ENCODE data around the gene TUBAL3. TPM values are rescaled to one million over a fixed set of nuclear protein-coding genes. Genes with fewer than 3 reads are reported as not detected.

Gene TUBAL3
- total RNA-seq, 4 donors from 2014 or later, result 0.57 TPM; not detected in 3

- TF ChIP-seq, protein P1, sequence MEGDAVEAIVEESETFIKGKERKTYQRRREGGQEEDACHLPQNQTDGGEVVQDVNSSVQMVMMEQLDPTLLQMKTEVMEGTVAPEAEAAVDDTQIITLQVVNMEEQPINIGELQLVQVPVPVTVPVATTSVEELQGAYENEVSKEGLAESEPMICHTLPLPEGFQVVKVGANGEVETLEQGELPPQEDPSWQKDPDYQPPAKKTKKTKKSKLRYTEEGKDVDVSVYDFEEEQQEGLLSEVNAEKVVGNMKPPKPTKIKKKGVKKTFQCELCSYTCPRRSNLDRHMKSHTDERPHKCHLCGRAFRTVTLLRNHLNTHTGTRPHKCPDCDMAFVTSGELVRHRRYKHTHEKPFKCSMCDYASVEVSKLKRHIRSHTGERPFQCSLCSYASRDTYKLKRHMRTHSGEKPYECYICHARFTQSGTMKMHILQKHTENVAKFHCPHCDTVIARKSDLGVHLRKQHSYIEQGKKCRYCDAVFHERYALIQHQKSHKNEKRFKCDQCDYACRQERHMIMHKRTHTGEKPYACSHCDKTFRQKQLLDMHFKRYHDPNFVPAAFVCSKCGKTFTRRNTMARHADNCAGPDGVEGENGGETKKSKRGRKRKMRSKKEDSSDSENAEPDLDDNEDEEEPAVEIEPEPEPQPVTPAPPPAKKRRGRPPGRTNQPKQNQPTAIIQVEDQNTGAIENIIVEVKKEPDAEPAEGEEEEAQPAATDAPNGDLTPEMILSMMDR (IDR thresholded peaks at IDR 0.05; ENCODE audit: low read depth), result no peak
Measured at GRCh38 chr10:5406918-5407317, 2.3 kb upstream of the TUBAL3 start.

- TF ChIP-seq, protein P1 (IDR thresholded peaks at IDR 0.05; ENCODE audit: low read depth), result no peak
Measured at GRCh38 chr10:5402798-5403197, 1.8 kb downstream of the TUBAL3 start.

GRCh38 chr10:5400468-5401240, 4.0 kb downstream of the TUBAL3 start:
- TF ChIP-seq, protein P1 (IDR thresholded peaks at IDR 0.05; ENCODE audit: low read depth), result no peak

DNA sequence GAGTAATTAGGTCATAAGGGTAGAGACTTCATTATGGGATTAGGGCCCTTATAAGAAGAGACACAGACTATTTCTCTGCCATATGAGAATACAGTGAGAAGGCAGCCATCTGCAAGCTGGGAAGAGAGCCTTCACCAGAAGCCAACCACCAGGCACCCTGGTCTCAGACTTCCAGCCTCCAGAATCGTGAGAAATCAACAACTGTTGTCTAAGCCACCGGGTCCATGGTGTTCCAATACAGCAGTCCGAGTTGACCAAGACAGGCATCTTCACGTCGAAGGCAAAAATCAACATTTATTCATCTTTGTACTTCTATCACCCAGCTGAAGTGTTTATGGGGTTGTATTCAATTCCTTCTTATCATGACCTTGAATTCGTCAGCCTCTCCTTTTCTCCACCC, 5.3 kb downstream of the TUBAL3 start:
- TF ChIP-seq, protein P1 (IDR thresholded peaks at IDR 0.05; ENCODE audit: low read depth), result no peak

GRCh38 chr10:5396556-5397300, 7.9 kb downstream of the TUBAL3 start:
- TF ChIP-seq, protein P1 (IDR thresholded peaks at IDR 0.05; ENCODE audit: low read depth), result no peak

DNA sequence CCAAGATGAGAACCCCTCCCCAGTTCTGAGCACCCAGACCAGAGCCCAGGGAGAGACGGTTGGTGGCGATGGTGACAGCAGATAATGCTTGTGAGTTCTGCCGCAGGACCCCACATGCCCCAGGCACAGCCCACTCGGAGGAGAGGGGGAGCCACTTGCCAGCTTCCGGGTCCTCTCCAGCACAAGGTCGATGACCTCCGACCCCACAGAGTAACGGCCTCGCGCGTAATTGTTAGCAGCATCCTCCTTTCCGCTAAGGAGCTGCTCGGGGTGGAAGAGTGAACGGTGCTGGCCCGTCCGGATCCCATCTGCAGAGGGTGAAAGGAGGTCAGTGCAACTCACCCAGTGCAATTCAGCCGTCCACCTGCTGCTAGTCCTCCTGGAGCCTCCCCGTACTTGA, 9.5 kb downstream of the TUBAL3 start:
- TF ChIP-seq, protein P1 (IDR thresholded peaks at IDR 0.05; ENCODE audit: low read depth), result no peak

DNA sequence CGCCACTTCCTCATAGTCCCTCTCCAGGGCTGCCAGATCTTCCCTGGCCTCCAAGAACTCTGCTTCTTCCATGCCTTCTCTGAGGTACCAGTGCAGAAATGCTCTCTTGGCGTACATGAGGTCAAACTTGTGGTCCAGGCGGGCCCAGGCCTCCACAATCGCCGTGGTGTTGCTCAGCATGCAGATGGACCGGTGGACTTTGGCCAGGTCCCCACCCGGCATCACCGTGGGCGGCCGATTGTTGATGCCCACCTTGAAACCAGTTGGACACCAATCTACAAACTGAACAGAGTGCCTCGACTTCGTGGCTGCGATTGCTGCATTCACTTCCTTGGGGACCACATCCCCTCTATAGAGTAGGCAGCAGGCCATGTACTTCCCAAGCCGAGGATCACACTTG, 11.1 kb downstream of the TUBAL3 start:
- TF ChIP-seq, protein P1 (IDR thresholded peaks at IDR 0.05; ENCODE audit: low read depth), result no peak
